Gastroesophageal sphincter (tissue), 3 donors: ENCODE data around the gene HECTD1.

Experiments
- CTCF ChIP-seq, 4 experiments: fragments of 200-600 bp in 2 of 4; fragments of 450-650 bp in 2 of 4; sonication (generic) in 1 of 4; IDR thresholded peaks; one replicate each; pipeline ENCODE4 v1.5.1; 2017 to 2019; ENCODE audit warnings: antibody characterized with exemption in 4 of 4, mild to moderate bottlenecking in 2 of 4, moderate library complexity in 2 of 4
- EP300 ChIP-seq: sonication (generic); formaldehyde crosslinking; IDR thresholded peaks from one replicate; pipeline ENCODE4 v1.6.1; 2017; ENCODE audit warnings: antibody characterized with exemption, mild to moderate bottlenecking
- POLR2A ChIP-seq, 2 donors: fragments of 450-650 bp; IDR thresholded peaks; one replicate each; pipeline ENCODE4 v1.6.1; 2017; ENCODE audit warnings: antibody characterized with exemption in 2 of 2, mild to moderate bottlenecking in 2 of 2, moderate library complexity in 1 of 2
- POLR2AphosphoS5 ChIP-seq: sonication (generic); formaldehyde crosslinking; IDR thresholded peaks from one replicate; pipeline ENCODE4 v1.6.1; 2017; ENCODE audit warnings: antibody characterized with exemption

GRCh38 chr14:31207755-31208545, at the start of gene HECTD1:
- TF ChIP-seq EP300, result no peak
- TF ChIP-seq POLR2AphosphoS5, result peak; percentile 63
- TF ChIP-seq CTCF (IDR thresholded peaks at IDR 0.05), result peak; percentile 57 to 93 (median 90)
- TF ChIP-seq POLR2A (IDR thresholded peaks at IDR 0.05), result peak; percentile 61 to 66
